Neural cell (in vitro differentiated cells): ENCODE data around the gene POFUT1.

Source experiments
- EP300 ChIP-seq: fragments of 450-650 bp; conservative IDR thresholded peaks from 2 replicates; pipeline ENCODE4 v1.6.1; 2014; ENCODE audit warnings: antibody characterized with exemption, mild to moderate bottlenecking, moderate library complexity; ENCODE audit not compliant: poor library complexity, severe bottlenecking
- EZH2 ChIP-seq: fragments of 200-600, 300-800 bp; shearing (Covaris generic), sonication (generic); IDR thresholded peaks from 2 replicates; pipeline ENCODE4 v1.6.1; 2014; ENCODE audit warnings: antibody characterized with exemption, low read length, borderline replicate concordance, mild to moderate bottlenecking; ENCODE audit not compliant: insufficient read depth, poor library complexity, severe bottlenecking
- POLR2AphosphoS5 ChIP-seq: IDR thresholded peaks from 2 replicates; pipeline ENCODE4 v1.6.1; 2012
- RAD21 ChIP-seq: fragments of 450-650 bp; conservative IDR thresholded peaks from 2 replicates; pipeline ENCODE4 v1.6.1; 2014; ENCODE audit warnings: antibody characterized with exemption, mild to moderate bottlenecking, moderate library complexity
- SMC3 ChIP-seq: fragments of 450-650 bp; conservative IDR thresholded peaks from 2 replicates; pipeline ENCODE4 v1.6.1; 2014; ENCODE audit warnings: antibody characterized with exemption, mild to moderate bottlenecking, moderate library complexity; ENCODE audit not compliant: poor library complexity
- TAF1 ChIP-seq: IDR thresholded peaks from 2 replicates; pipeline ENCODE4 v1.6.1; 2012; ENCODE audit warnings: low read depth
- TF ChIP-seq, protein P1 (sequence below): fragments of 450-650 bp; IDR thresholded peaks from 2 replicates; pipeline ENCODE4 v1.5.1; 2014; ENCODE audit warnings: antibody characterized with exemption, mild to moderate bottlenecking, moderate library complexity; ENCODE audit not compliant: poor library complexity, severe bottlenecking
- TF ChIP-seq, protein P2 (sequence below): IDR thresholded peaks from 2 replicates; pipeline ENCODE4 v1.6.1; 2012; ENCODE audit warnings: borderline replicate concordance

DNA sequence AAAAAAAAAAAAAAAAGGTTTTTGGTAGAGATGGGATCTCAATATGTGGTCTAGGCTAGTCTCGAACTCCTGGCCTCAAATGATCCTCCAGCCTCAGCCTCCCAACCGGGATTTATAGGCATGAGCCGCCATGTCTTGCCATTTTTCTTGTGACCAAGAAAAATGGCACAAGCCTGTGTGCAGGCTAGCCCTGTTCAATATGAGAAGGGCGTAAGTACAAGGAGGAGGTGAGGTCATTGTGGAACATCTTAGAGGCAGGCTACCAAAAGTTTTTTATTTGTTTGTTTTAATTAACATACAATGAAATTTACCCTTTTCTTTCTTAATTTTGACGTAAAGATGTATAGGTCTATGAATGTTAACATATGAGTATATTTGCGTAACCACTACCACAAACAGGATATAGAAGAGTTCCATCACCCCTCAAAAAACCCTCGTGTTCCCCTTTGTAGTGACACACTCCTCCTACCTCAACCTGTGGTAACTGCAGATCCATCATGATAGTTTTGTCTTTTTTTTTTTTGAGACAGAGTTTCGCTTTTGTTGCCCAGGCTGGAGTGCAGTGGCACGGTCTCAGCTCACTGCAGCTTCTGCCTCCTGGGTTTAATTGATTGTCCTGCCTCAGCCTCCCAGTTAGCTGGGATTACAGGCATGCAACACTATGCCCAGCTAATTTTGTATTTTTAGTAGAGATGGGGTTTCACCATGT is 41.5 kb downstream of the POFUT1 start:
- TF ChIP-seq RAD21 (no peak), POLR2AphosphoS5 (no peak), EZH2 (no peak), EP300 (no peak), TAF1 (no peak), SMC3 (no peak)
- TF ChIP-seq, protein P1, sequence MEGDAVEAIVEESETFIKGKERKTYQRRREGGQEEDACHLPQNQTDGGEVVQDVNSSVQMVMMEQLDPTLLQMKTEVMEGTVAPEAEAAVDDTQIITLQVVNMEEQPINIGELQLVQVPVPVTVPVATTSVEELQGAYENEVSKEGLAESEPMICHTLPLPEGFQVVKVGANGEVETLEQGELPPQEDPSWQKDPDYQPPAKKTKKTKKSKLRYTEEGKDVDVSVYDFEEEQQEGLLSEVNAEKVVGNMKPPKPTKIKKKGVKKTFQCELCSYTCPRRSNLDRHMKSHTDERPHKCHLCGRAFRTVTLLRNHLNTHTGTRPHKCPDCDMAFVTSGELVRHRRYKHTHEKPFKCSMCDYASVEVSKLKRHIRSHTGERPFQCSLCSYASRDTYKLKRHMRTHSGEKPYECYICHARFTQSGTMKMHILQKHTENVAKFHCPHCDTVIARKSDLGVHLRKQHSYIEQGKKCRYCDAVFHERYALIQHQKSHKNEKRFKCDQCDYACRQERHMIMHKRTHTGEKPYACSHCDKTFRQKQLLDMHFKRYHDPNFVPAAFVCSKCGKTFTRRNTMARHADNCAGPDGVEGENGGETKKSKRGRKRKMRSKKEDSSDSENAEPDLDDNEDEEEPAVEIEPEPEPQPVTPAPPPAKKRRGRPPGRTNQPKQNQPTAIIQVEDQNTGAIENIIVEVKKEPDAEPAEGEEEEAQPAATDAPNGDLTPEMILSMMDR, result no peak
- TF ChIP-seq, protein P2, sequence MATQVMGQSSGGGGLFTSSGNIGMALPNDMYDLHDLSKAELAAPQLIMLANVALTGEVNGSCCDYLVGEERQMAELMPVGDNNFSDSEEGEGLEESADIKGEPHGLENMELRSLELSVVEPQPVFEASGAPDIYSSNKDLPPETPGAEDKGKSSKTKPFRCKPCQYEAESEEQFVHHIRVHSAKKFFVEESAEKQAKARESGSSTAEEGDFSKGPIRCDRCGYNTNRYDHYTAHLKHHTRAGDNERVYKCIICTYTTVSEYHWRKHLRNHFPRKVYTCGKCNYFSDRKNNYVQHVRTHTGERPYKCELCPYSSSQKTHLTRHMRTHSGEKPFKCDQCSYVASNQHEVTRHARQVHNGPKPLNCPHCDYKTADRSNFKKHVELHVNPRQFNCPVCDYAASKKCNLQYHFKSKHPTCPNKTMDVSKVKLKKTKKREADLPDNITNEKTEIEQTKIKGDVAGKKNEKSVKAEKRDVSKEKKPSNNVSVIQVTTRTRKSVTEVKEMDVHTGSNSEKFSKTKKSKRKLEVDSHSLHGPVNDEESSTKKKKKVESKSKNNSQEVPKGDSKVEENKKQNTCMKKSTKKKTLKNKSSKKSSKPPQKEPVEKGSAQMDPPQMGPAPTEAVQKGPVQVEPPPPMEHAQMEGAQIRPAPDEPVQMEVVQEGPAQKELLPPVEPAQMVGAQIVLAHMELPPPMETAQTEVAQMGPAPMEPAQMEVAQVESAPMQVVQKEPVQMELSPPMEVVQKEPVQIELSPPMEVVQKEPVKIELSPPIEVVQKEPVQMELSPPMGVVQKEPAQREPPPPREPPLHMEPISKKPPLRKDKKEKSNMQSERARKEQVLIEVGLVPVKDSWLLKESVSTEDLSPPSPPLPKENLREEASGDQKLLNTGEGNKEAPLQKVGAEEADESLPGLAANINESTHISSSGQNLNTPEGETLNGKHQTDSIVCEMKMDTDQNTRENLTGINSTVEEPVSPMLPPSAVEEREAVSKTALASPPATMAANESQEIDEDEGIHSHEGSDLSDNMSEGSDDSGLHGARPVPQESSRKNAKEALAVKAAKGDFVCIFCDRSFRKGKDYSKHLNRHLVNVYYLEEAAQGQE, result no peak
